ENCODE measurements around the gene SGSM2. TPM values are rescaled to one million over a fixed set of nuclear protein-coding genes. Genes with fewer than 3 reads are reported as not detected.

Gene SGSM2
- total RNA-seq, 1 experiment from 2014 or later, result 3.1 TPM

- DNase-seq (ENCODE audit: low spot score), result no peak
These were observed 84.2 kb downstream of the SGSM2 start for GRCh38 chr17:2421315-2422147.

- no peak for DNase-seq (ENCODE audit: low spot score)
These were observed 86.0 kb downstream of the SGSM2 start for GRCh38 chr17:2423271-2423670.

- no peak for DNase-seq (ENCODE audit: low spot score)
These were observed 89.9 kb downstream of the SGSM2 start for GRCh38 chr17:2427215-2427614.

DNA sequence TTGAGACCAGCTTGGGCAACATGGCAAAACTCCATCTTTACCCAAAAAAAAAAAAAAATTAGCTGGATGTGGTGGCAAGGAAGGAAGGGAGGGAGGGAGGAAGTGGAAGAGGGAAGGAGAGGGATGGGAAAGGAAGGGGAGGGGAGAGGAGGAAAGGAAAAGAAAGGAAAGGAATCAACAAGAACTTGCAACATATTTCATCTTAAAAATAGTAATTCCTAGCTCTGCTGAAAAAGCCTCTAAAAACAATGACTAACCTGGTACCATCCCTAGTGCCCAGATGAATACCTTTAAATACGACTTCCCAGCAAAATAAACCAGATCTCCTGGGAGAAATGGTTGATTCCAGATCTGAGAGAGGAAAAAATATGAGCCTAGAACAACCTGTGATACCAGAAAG lies 90.6 kb downstream of the SGSM2 start:
- no peak for DNase-seq (ENCODE audit: low spot score)

Other genes with a start within 250 kb of the SGSM2 start
- 10.3 and 24.5 TPM in 2 replicates for gene SMG6, start 33.7 kb upstream of the SGSM2 start, total RNA-seq (2014; rRNA removed; shearing (Covaris generic))
- gene SRR, start 33.6 kb upstream of the SGSM2 start, total RNA-seq (2014; rRNA removed; shearing (Covaris generic)), result 23.1 and 34.9 TPM in 2 replicates
- 49.8 and 54.8 TPM in 2 replicates for gene TSR1, start 1.0 kb upstream of the SGSM2 start, total RNA-seq (2014; rRNA removed; shearing (Covaris generic))
- gene MNT, start 63.6 kb downstream of the SGSM2 start, total RNA-seq (2014; rRNA removed; shearing (Covaris generic)), result 0.39 and 1.5 TPM in 2 replicates
- gene METTL16, start 174.4 kb downstream of the SGSM2 start, total RNA-seq (2014; rRNA removed; shearing (Covaris generic)), result 35.9 and 44.4 TPM in 2 replicates